ENCODE measurements around the gene PHACTR4.
"Not testable (repeated sequence)": the region's sequence is repeated elsewhere in the genome, so short reads cannot be mapped to it uniquely, and the experiment has no call there.

Gene PHACTR4

DNA sequence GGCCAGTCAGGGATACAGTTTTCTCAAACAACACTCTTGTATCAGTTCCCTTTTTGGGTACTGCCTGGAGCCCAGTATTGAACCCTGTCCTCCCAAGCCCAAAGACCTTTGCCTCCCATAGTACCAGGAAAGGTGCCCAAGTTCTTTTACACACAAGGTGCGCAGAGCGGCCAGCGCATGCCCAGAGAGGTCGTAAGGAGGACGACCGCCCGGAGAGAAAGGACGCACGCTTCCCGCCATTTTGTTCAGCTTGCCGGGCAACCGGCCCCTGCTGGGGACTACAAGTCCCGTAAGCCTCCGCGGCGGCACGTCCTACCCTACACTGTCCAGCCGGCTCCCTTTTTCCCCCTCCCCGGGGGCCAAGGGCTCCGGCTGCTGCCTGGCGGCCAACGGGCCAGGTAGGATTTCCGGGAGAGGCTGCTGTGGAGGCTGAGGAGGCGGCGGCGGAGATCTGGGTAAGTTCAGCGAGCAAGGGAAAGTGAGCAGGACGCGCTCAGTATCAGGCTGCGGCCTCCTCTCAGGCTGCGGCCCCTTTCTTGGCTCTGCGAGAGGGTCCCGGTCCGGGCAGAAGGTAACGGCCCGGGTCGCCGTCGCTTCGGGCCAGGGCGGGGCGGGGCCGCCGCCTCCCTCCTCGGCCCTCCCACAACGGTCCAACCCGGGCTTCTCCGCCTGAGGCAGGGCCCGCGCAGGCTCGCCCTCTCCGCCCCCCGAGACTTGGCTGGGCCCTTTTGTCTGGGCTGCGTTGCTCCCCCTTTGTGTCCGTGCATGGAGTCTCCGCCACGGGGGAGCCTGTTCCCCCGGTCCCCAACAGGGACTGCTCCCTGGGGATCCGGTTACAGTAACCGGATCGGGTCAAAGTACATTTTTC lies at the start of gene PHACTR4:
Gene PHACTR4, plus strand, starts transcription at position 370 of the 868 bp plus-strand sequence. CDS start 37,708 bp downstream, outside the sequence.
- DNase-seq (ENCODE audit: low read depth): peak; percentile 74
- H3K4me3 ChIP-seq (ENCODE audit: low read depth, low read length): peak within 1 kb of the TSS; percentile 84

DNA sequence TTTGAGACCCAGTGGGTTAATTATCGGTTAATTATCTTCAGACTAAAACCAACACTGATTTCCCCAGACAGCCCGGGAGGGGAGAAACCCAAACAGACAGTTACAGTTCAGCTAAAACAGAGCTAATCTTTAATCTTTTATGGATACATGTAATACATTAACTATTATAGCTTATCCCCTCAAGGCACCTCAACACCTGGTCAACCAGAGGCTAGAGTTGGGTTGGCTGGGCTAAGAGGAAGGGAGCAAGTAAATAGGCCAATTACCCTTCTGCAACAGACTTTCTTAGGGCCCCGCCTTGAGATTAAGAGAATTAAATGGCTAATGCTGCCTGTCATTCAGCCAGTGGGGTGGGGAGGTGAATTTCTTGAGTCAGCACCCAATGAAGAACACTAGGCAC lies 47.3 kb upstream of the PHACTR4 start:
- DNase-seq (ENCODE audit: low read depth): no peak
- no peak overlapping the region for H3K4me3 ChIP-seq (ENCODE audit: low read depth, low read length)

DNA sequence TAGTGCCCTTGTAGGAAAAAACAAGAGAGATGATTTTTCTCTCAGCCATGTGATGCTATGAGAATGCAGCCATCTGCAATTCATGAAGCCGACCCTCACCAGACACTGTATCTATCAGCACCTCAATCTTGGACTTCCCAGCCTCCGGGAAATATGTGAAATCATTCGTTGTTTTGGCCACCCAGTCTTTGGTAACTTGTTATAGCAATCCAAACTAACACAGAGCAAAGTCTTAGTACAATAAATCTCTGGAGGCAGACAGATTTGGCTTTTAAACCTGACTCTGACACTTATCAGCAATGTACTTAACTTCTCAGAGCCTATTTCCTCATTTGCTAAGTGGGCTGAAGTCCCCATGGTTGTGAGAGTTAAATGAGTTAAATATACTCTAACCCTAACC lies 45.8 kb upstream of the PHACTR4 start:
- no peak for DNase-seq (ENCODE audit: low read depth)
- no peak overlapping the region for H3K4me3 ChIP-seq (ENCODE audit: low read depth, low read length)

DNA sequence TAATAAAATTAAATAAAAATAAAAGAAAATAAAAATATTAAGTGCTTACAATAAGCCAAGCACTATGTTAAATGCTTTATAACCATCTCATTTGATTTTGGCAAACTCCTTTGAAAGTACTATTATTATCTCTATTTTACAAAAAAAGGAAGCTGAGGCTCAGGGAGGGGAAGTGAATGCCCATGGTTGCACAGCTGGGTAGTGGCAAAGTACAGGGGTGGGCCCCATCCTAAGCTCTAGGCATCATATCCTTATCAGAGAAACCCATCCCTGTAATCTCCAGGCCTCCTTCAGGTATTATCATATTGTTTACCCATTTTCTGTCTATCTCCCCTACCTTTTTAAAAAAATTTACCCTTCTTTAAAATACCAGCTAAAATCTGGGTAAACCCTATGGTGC lies 43.0 kb upstream of the PHACTR4 start:
- no peak for DNase-seq (ENCODE audit: low read depth)
- H3K4me3 ChIP-seq (ENCODE audit: low read depth, low read length): no peak overlapping the region

DNA sequence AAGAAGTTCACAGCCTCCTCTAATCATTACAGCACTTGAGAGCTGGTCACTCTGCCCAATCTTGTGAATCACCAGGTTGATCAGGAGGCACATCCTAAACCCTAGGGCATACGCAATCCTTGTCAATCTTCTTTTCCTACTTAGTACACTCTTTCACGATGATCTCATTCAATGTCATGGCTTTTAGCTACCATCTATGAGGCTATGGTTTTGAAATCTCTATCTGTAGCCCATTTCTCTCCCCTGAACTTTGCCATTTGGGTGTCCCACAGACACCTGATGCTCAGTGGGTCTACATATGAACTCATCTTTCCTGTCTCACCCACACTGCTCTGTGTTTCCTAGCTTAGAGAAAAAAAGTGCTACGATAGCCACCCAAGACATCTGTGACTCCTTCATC lies 42.6 kb upstream of the PHACTR4 start:
- no peak overlapping the region for H3K4me3 ChIP-seq (ENCODE audit: low read depth, low read length)
- no peak for DNase-seq (ENCODE audit: low read depth)

DNA sequence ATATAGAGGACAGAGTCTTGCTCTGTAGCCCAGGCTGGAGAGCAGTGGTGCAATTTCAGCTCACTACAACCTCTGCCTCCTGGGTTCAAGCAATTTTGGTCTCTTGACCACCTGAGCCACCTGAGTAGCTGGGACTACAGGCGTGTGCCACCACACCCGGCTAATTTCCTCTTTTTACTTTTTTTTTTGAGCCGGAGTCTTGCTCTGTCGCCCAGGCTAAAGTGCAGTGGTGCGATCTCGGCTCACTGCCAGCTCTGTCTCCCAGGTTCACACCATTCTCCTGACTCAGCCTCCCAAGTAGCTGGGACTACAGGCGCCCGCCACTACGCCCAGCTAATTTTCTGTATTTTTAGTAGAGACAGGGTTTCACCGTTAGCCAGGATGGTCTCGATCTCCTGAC lies 42.1 kb upstream of the PHACTR4 start:
- not testable (repeated sequence) for DNase-seq (ENCODE audit: low read depth); H3K4me3 ChIP-seq (ENCODE audit: low read depth, low read length)

DNA sequence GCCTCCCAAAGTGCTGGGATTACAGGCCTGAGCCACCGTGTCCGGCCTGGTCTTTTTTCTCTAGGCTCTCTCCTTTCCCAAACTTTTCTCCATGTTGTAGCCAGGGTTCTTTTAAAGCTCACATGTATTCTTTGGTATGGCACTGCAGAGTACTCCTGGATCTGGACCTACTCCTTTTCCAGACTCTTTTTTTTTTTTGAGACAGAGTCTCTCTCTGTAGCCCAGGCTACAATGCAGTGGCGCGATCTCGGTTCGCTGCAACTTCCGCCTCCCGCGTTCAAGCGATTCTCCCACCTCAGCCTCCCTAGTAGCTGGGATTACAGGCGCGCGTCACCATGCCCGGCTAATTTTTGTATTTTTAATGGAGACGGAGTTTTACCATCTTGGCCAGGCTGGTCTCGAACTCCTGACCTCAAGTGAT lies 41.3 kb upstream of the PHACTR4 start:
- H3K4me3 ChIP-seq (ENCODE audit: low read depth, low read length): peak overlapping the region; percentile 69
- no peak for DNase-seq (ENCODE audit: low read depth)

DNA sequence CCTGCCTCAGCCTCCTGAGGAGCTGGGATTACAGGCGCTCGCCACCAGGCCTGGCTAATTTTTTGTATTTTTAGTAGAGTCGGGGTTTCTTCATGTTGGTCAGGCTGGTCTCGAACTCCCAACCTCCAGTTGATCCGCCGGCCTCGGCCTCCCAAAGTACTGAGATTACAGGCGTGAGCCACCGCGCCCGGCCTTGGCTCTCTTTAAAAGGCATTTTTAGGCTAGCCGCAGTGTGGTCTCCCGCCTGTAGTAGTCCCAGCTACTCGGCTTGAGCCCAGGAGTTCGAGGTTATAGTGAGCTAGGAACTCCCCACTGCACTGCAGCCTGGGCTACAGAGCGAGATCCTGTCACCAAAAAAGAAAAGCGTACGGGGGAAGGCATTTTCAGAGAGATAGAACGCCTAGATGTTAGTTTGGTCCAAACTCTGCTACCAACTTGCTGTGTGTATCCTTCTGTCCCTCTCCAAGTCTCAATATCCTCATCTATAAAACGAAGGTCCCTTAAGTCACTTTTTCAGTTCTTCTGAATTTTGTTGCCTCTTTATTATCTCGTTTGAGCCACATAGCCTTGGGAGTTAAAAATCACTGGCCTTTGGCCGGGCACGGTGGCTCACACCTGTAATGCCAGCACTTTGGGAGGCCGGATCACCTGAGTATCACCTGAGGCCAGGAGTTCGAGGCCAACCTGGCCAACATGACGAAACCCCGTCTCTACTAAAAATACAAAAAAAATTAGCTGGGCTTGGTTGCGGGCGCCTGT lies 40.0 kb upstream of the PHACTR4 start:
- no peak for DNase-seq (ENCODE audit: low read depth)
- peak overlapping the region; percentile 69 for H3K4me3 ChIP-seq (ENCODE audit: low read depth, low read length)

DNA sequence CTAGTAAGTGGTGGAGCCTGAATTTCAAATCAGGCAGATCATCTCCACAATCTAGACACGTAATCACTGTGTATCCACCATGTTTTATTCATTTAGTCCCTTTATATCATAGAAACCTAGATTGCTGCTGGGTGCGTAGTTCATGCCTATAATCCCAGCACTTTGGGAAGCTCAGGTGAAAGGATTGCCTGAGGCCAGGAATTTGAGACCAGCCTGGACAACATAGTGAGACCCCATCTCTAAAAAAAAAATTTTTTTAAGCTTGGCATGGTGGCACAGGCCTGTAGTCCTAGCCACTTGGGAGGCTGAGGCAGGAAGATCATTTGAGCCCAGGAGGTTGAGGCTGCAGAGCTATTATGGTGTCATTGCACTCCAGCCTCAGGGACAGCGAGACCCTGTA lies 30.6 kb upstream of the PHACTR4 start:
- H3K4me3 ChIP-seq (ENCODE audit: low read depth, low read length): no peak overlapping the region
- no peak for DNase-seq (ENCODE audit: low read depth)

DNA sequence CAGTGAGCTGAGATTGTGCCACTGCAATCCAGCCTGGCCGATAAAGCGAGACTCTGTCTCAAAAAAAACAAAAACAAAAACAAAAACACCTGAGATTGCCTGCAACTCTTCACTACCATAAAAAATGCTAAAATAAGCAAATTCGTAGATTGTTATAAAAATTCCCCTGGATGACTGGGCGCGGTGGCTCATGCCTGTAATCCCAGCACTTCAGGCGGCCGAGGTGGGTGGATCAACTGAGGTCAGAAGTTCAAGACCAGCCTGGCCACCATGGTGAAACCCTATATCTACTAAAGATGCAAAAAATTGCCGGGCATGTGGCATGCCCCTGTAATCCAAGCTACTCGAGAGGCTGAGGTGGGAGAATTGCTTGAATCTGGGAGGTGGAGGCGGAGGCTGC lies 30.0 kb upstream of the PHACTR4 start:
- no peak for DNase-seq (ENCODE audit: low read depth)
- H3K4me3 ChIP-seq (ENCODE audit: low read depth, low read length): no peak overlapping the region

DNA sequence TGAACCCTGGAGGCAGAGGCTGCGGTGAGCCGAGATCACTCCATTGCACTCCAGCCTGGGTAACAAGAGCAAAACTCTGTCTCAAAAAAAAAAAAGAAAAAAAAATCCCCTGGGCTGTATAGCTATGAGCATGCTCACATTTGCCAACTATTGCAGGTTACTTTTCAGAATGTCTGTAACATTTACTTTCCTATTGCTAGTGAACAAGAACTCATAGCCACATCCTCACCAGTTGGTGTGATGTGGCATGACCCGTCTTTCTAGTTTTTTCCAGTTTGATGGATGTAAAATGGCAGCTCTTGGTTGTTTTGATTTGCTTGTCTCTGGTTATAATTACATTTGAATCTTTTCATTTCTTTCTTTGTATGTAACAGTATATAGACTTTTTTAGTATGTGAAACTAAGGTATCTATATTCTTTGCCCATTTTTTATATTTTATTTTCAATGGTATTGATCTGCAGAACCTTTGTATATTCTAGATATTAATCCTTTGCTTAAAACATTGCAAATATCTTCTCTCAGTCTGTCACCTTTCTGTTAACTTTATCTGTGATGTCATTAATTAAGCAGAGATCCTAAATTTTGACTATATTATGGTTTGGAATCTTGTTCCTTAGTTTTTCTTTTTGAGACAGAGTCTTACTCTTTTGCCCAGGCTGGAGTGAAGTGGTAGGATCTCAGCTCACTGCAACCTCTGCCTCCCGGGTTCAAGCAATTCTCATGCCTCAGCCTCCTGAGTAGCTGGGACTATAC lies 29.1 kb upstream of the PHACTR4 start:
- DNase-seq (ENCODE audit: low read depth): no peak
- H3K4me3 ChIP-seq (ENCODE audit: low read depth, low read length): no peak overlapping the region

DNA sequence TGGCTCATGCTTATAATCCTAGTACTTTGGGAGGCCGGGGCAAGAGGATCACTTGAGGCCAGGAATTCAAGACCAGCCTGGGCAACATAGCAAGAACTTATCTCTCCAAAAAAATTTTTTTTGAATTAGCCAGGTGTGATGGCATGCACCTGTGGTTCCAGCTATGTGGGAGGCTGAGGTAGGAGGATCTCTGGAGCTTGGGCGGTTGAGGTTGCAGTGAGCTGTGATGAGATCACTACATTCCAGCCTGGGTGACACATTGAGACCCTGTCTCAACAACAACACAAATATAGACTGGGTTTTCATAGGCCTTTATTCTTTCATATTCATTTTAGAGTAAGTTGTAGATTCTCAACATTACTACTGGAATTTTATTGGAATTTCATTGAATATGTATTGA lies 27.9 kb upstream of the PHACTR4 start:
- H3K4me3 ChIP-seq (ENCODE audit: low read depth, low read length): no peak overlapping the region
- no peak for DNase-seq (ENCODE audit: low read depth)

DNA sequence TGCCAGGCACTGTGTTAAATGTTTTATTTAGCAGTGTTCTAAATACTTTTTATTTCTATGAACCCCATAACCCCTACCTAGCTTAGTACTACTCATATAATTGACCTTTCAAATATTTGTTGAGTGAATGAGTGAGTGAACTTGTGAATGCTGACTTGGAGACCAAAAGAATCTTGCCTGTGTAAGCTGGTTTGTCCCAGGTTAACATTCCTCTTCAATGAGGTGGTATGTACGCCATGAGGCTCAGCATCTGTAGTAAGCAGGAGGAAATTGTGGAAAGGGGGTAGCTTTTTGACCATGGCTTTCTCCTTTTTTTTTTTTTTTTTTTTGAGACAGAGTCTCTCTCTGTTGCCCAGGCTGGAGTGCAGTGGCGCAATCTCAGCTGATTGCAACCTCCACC lies 26.1 kb upstream of the PHACTR4 start:
- DNase-seq (ENCODE audit: low read depth): no peak

DNA sequence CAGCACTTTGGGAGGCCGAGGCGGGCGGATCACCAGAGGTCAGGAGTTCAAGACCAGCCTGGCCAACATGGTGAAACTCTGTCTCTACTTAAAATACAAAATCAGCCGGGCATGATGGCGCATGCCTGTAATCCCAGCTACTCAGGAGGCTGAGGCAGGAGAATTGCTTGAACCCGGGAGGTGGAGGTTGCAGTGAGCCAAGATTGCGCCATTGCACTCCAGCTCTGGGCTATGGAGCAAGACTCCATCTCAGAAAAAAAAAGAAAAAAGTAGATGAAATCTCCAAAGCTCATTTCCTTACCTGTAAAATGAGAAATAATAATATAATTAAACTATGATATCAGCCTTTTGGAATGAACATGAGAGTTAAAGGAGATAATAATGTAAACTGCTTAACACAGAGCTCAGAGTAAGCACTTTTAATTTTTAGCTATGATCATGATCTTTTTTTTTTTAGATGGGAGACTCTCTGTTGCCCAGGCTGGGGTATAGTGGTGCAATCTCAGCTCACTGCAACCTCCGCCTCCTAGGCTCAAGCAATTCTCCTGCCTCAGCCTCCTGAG lies 16.2 kb upstream of the PHACTR4 start:
- not testable (repeated sequence) for DNase-seq (ENCODE audit: low read depth); H3K4me3 ChIP-seq (ENCODE audit: low read depth, low read length)

More for the DNA sequence above, 26.1 kb upstream of the PHACTR4 start:
- H3K4me3 ChIP-seq (ENCODE audit: low read depth, low read length): no peak overlapping the region

DNA sequence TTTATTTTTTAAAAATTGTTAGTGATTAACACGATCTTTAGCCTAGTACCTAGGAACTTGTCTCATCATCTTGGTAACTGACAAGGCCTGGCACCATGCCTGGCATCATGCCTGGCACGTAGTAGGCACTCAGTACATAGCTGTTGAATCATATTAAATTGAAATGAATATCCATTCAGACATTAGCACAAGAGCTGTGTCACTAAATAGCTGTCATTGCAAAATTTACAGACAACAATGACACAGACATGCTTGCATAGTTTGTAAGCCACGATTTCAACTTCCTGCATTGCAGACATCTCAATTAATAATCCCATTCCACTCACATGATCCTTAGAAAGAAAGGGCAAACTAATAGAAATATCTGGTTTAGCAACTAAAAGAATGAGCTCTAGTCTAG lies 15.4 kb upstream of the PHACTR4 start:
- no peak for DNase-seq (ENCODE audit: low read depth)
- no peak overlapping the region for H3K4me3 ChIP-seq (ENCODE audit: low read depth, low read length)

DNA sequence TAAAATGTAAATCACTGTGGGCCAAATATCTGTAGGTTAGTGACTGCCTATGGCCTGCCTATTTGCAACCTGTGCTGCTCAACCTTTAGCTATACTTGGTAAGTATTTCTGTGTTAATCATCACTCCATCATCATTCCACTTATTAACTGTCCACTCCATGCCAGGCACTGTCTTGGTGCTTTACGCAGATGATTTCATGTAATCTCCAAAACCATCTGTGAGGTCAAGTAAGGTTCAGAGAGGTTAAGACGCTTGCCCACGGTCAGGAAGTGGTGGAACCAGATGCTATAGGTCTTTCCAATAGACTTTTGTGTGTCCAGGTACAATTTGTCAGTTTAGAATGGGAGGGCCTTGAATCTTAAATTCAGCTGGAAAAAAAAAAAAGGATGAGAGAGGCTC lies 10.8 kb upstream of the PHACTR4 start:
- DNase-seq (ENCODE audit: low read depth): no peak
- H3K4me3 ChIP-seq (ENCODE audit: low read depth, low read length): no peak overlapping the region

DNA sequence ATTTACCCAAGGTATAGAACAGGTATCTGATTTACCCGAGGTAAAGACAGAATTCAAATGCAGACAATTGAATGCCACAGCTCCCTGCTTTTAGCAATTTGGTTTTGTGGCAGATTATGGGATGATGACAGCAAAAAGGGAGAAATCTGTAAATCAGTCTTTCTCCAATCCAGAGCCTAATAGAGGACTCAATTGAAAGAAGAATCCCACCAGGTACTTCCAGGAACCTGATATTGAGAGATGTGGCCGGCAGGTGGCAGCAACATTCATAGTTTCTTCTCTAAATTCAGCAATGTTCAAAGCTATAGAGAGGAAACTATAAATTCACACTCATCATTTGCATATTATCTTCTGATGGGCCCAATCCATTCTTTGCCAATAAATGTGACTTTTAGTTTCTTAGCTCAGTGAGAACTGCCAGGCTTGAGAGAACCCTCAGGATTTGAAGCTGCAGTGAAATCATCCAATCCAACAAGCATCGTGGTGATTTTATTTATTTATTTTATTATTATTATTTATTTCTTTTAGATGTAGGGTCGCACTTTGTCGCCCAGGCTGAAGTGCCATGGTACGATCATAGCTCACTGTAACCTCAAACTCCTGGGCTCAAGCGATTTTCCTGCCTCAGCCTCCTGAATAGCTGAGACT lies 9.8 kb upstream of the PHACTR4 start:
- H3K4me3 ChIP-seq (ENCODE audit: low read depth, low read length): no peak overlapping the region
- DNase-seq (ENCODE audit: low read depth): no peak

DNA sequence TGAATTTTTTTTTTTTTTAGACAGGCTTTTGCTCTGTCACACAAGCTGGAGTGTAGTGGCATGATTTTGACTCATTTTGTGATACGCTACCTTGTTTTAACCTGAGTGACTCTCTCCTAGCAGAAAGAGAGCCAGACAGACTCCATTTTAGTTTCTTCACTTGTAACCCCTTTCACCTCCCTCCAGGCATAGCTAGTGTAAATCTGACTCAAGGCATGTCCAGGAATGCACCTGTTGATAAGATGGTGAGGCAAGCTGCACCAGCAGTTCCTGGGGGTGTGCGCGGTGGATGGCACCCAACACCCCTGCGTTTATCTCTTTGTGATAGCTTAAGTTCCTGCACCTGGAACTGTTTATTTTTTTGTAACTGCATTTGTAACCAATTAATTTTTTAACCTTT lies 4.7 kb upstream of the PHACTR4 start:
- no peak overlapping the region for H3K4me3 ChIP-seq (ENCODE audit: low read depth, low read length)

DNA sequence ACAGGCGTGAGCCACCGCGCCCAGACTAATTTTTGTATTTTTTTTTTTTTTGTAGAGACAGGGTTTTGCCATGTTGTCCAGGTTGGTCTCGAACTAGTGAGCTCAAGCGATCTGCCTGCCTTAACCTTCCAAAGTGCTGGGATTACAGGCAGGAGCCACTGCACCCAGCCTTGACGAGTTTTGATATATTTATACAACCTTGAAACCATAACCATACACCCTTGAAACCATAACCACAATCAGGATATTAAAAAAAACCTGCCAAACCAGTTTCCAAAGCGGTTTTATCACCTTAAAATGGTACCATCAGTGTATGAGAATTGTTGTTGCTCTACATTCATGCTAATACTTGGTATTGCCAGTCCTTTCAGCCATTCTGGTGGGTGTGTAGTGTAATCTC lies 3.7 kb upstream of the PHACTR4 start:
- no peak overlapping the region for H3K4me3 ChIP-seq (ENCODE audit: low read depth, low read length)
- no peak for DNase-seq (ENCODE audit: low read depth)

More for the DNA sequence above, 4.7 kb upstream of the PHACTR4 start:
- DNase-seq (ENCODE audit: low read depth): no peak
